ENCODE data around the gene TENM3. TPM values are rescaled to one million over a fixed set of nuclear protein-coding genes. Genes with fewer than 3 reads are reported as not detected.

Gene TENM3
- total and polyA plus RNA-seq, 9 donors = 11.0 to 32.9 (median 23.2) TPM

DNA sequence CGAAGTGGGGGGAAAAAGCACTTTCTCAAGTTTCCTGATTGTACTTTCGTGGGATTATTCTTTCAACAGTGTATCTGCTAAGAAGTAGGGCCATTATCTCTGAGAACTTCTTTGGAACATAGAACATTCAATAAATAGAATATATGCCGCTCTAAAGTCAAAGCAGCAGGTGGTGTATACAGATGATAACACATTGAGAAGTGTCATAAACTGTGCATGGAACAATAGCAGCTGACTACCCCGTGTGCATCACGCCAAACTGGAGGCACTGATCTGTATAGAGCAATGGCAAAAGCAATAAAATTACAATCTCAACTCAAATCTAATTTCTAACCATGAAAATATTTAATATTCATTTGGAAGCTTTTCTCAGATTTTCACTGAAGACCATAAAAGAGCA lies 498.7 kb downstream of the TENM3 start:
- H3K27ac ChIP-seq (ENCODE audit: low read length) = no peak overlapping the region
- no peak overlapping the region for H3K4me3 ChIP-seq (ENCODE audit: low read length)
- H3K36me3 ChIP-seq (ENCODE audit: control insufficient read depth, insufficient read depth, low read length) = no peaks in the 10 kb centered on the region
- no peaks in the 10 kb centered on the region for H3K27me3 ChIP-seq (ENCODE audit: control insufficient read depth, insufficient read depth, low read length)
- no peak for DNase-seq
- no peaks in the 10 kb centered on the region for H3K4me1 ChIP-seq (ENCODE audit: control insufficient read depth, insufficient read depth, low read length)
- peaks cover 2% of the 10 kb centered on the region for H3K9me3 ChIP-seq (replicated peaks; ENCODE audit: control insufficient read depth, low read depth, low read length)
- WGBS (ENCODE audit: insufficient coverage) = no CpG with 5 or more reads among the region's 5 CpGs

DNA sequence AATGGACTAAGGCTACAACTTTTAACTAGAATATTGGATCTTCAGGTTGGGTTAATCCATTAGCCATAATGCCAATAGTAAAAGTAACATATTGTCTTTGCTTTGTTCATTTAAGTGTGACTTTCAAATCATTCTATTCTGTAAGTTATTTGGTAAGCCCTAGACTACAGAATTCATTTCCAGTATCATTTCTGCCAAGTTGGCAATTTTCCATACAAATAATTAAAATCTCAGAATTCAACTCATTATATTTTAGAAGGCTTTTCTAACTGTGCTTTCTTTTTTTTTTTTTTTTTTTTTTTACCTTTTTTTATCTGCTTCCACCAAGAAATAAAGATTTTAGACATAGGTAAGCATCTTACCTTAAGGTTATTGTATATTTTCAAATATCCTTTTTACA lies 500.6 kb downstream of the TENM3 start:
- no peaks in the 10 kb centered on the region for H3K36me3 ChIP-seq (ENCODE audit: control insufficient read depth, insufficient read depth, low read length)
- peaks cover 2% of the 10 kb centered on the region for H3K9me3 ChIP-seq (replicated peaks; ENCODE audit: control insufficient read depth, low read depth, low read length)
- no peak overlapping the region for H3K4me3 ChIP-seq (ENCODE audit: low read length)
- no peak overlapping the region for H3K27ac ChIP-seq (ENCODE audit: low read length)
- DNase-seq = no peak
- no peaks in the 10 kb centered on the region for H3K4me1 ChIP-seq (ENCODE audit: control insufficient read depth, insufficient read depth, low read length)
- no peaks in the 10 kb centered on the region for H3K27me3 ChIP-seq (ENCODE audit: control insufficient read depth, insufficient read depth, low read length)

DNA sequence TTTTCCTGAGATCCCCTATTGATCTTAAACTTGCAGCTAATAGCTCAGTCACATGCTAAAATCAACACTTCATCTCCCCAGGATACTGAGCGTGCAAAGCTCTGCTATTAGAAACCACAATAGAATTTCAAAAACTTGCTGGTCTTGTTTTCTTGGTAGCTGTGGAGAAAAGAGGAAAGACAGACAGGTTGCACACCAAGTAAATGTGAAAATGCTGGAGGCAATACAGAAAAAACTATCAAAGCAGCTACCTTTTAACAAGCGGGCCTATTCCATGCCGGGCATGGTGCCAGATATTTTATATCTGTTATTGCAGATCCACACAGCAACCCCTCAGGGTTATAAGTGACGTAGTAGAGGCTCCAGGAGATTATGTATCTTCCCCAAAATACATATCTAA lies 502.0 kb downstream of the TENM3 start:
- H3K9me3 ChIP-seq (replicated peaks; ENCODE audit: control insufficient read depth, low read depth, low read length) = peaks cover 2% of the 10 kb centered on the region
- WGBS (ENCODE audit: insufficient coverage) = no CpG with 5 or more reads among the region's 4 CpGs
- peak; percentile 11 for DNase-seq
- H3K4me1 ChIP-seq (ENCODE audit: control insufficient read depth, insufficient read depth, low read length) = no peaks in the 10 kb centered on the region
- H3K4me3 ChIP-seq (ENCODE audit: low read length) = no peak overlapping the region
- H3K36me3 ChIP-seq (ENCODE audit: control insufficient read depth, insufficient read depth, low read length) = no peaks in the 10 kb centered on the region
- H3K27ac ChIP-seq (ENCODE audit: low read length) = no peak overlapping the region
- no peaks in the 10 kb centered on the region for H3K27me3 ChIP-seq (ENCODE audit: control insufficient read depth, insufficient read depth, low read length)

DNA sequence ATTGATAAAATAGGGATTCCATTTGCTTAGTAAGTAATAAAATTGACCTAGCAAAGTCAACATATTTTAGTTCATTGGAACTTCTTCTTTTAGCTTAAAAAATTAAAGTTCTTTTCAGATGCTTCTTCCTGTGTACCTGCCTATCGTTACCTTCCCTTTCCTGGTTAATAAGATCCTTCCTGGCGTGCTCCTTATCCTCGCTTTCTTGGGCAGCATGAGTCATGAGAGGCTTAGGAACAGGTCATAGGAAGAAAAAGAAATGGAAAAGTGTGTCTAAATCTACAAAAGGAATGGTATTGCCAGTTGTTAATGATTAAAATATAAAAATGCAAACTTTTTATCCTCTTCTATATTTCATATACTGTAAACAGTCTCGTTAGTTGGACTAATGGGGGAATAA lies 503.7 kb downstream of the TENM3 start:
- H3K36me3 ChIP-seq (ENCODE audit: control insufficient read depth, insufficient read depth, low read length) = no peaks in the 10 kb centered on the region
- H3K27me3 ChIP-seq (ENCODE audit: control insufficient read depth, insufficient read depth, low read length) = no peaks in the 10 kb centered on the region
- H3K27ac ChIP-seq (ENCODE audit: low read length) = no peak overlapping the region
- peaks cover 2% of the 10 kb centered on the region for H3K9me3 ChIP-seq (replicated peaks; ENCODE audit: control insufficient read depth, low read depth, low read length)
- no CpG with 5 or more reads among the region's 4 CpGs for WGBS (ENCODE audit: insufficient coverage)
- H3K4me3 ChIP-seq (ENCODE audit: low read length) = no peak overlapping the region
- DNase-seq = no peak
- no peaks in the 10 kb centered on the region for H3K4me1 ChIP-seq (ENCODE audit: control insufficient read depth, insufficient read depth, low read length)

DNA sequence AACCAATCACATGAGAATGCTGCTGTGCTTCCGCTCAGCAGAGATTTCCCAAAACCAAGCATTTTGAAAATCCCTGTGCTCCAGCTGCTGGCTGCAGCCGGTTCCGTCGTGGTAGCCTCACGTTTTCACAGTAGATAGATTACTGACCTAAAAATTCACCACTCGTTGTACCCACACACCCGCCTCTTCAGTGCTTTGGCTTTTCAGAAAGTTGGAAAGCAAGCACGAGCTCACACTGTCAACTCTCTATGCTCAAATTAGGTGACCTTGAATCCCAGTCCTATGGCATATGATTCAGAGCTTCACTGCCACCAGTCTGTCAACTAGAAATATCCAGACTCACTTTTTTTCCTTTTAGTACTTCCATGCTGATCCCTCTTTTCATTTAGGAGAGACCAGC lies 505.1 kb downstream of the TENM3 start:
- Histone ChIP-seq H3K27ac (ENCODE audit: low read length) (no peak overlapping the region), H3K4me3 (ENCODE audit: low read length) (no peak overlapping the region), H3K27me3 (ENCODE audit: control insufficient read depth, insufficient read depth, low read length) (no peaks in the 10 kb centered on the region), H3K36me3 (ENCODE audit: control insufficient read depth, insufficient read depth, low read length) (no peaks in the 10 kb centered on the region), H3K9me3 (replicated peaks; ENCODE audit: control insufficient read depth, low read depth, low read length) (peaks cover 2% of the 10 kb centered on the region), H3K4me1 (ENCODE audit: control insufficient read depth, insufficient read depth, low read length) (no peaks in the 10 kb centered on the region)
- WGBS (ENCODE audit: insufficient coverage) = 61% methylated on average over 8 of the region's 8 CpGs
- no peak for DNase-seq

DNA sequence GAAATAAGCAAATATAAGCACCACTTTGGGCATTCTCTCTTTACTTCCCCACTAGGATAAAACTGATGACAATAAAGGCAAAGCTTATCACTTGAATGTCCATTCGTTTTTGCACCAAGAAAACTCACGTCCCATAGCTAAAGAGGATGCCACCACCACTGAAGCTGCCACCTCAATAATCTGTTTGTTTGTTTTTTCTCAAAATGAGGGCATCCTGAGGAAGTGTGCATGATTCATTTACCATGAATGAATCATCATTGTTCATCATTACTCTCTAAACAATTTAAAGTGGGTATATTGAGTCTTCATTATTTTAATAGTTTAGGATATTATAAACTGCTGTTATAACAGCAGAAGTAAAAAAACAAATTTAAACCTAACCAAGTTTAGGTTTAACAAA lies 505.7 kb downstream of the TENM3 start:
- Histone ChIP-seq H3K27me3 (ENCODE audit: control insufficient read depth, insufficient read depth, low read length) (no peaks in the 10 kb centered on the region), H3K36me3 (ENCODE audit: control insufficient read depth, insufficient read depth, low read length) (no peaks in the 10 kb centered on the region), H3K4me1 (ENCODE audit: control insufficient read depth, insufficient read depth, low read length) (no peaks in the 10 kb centered on the region), H3K4me3 (ENCODE audit: low read length) (no peak overlapping the region), H3K9me3 (replicated peaks; ENCODE audit: control insufficient read depth, low read depth, low read length) (peaks cover 2% of the 10 kb centered on the region), H3K27ac (ENCODE audit: low read length) (no peak overlapping the region)
- no CpG with 5 or more reads among the region's 2 CpGs for WGBS (ENCODE audit: insufficient coverage)
- no peak for DNase-seq

DNA sequence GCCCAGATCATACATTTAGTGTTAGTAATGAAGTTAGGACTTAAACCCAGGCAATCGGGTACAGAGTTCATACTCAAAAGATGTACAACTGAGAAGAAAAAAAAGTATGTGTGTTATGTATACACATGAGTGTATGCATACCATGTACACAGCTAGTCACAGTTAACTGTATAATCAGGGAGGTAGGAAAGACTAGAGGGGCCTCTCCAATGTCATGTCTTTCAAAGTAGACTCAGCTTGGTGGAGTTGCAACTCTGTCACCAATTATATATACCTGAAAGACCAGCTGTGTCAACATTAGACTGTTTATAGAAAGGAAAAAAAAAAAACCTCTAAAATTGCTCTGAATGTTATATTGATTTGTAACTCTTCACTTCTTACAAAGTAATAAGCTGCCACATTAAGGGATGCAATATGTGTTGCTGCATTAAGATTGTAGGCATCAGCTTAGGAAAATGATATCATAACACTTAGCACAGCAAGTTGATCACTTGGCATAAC lies 506.5 kb downstream of the TENM3 start:
- H3K36me3 ChIP-seq (ENCODE audit: control insufficient read depth, insufficient read depth, low read length) = peaks cover 5% of the 10 kb centered on the region
- no peak overlapping the region for H3K4me3 ChIP-seq (ENCODE audit: low read length)
- WGBS (ENCODE audit: insufficient coverage) = no CpG with 5 or more reads among the region's 1 CpG
- no peak overlapping the region for H3K27ac ChIP-seq (ENCODE audit: low read length)
- H3K4me1 ChIP-seq (ENCODE audit: control insufficient read depth, insufficient read depth, low read length) = no peaks in the 10 kb centered on the region
- DNase-seq = no peak
- H3K27me3 ChIP-seq (ENCODE audit: control insufficient read depth, insufficient read depth, low read length) = no peaks in the 10 kb centered on the region
- peaks cover 2% of the 10 kb centered on the region for H3K9me3 ChIP-seq (replicated peaks; ENCODE audit: control insufficient read depth, low read depth, low read length)

DNA sequence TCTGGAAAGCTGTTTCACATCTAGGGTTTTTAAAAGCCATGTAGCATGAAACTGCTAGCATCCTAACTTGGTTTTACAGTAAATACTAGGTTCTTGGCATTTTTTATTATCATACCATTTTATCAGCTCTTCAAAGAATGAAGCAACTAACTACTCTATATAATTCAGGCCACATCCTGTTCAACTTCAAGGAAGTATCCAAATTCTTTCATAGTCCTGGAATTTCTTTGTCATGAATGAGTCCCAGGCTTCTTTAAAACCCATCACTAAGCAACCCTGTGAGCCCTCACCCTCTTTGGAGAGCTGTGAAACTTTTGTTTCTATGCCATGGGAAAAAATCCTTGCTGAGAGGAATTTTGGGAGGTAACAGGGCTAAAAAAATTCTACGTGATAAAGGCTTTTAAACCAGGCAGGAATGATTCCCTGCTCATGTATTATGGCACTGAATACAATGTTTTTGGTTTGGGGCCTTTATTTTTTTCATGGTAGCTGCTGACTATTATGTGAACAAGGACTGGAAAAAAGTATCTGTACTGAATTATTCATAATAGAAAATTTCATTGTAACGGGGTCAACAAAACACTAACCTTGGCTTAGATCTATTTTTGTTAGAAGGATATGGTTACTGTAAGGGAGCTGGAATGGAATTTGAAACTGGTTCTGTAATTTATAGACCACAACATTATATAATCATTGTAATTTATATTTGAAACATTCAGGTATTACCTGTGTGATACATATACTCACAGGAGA lies 509.1 kb downstream of the TENM3 start:
- H3K9me3 ChIP-seq (replicated peaks; ENCODE audit: control insufficient read depth, low read depth, low read length) = no peaks in the 10 kb centered on the region
- H3K27ac ChIP-seq (ENCODE audit: low read length) = no peak overlapping the region
- H3K27me3 ChIP-seq (ENCODE audit: control insufficient read depth, insufficient read depth, low read length) = no peaks in the 10 kb centered on the region
- 60% methylated on average over 1 of the region's 2 CpGs for WGBS (ENCODE audit: insufficient coverage)
- no peak overlapping the region for H3K4me3 ChIP-seq (ENCODE audit: low read length)
- H3K36me3 ChIP-seq (ENCODE audit: control insufficient read depth, insufficient read depth, low read length) = peaks cover 9% of the 10 kb centered on the region
- no peaks in the 10 kb centered on the region for H3K4me1 ChIP-seq (ENCODE audit: control insufficient read depth, insufficient read depth, low read length)
- peak; percentile 8 for DNase-seq

DNA sequence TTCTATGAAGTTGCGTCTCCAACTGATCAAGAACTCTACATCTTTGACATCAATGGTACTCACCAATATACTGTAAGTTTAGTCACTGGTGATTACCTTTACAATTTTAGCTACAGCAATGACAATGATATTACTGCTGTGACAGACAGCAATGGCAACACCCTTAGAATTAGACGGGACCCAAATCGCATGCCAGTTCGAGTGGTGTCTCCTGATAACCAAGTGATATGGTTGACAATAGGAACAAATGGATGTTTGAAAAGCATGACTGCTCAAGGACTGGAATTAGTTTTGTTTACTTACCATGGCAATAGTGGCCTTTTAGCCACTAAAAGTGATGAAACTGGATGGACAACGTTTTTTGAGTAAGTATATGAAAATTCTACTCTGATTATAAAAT lies 511.7 kb downstream of the TENM3 start:
- Histone ChIP-seq H3K27ac (ENCODE audit: low read length) (no peak overlapping the region), H3K4me1 (ENCODE audit: control insufficient read depth, insufficient read depth, low read length) (no peaks in the 10 kb centered on the region), H3K36me3 (ENCODE audit: control insufficient read depth, insufficient read depth, low read length) (peaks cover 9% of the 10 kb centered on the region), H3K9me3 (replicated peaks; ENCODE audit: control insufficient read depth, low read depth, low read length) (no peaks in the 10 kb centered on the region), H3K4me3 (ENCODE audit: low read length) (no peak overlapping the region), H3K27me3 (ENCODE audit: control insufficient read depth, insufficient read depth, low read length) (no peaks in the 10 kb centered on the region)
- 97% methylated on average over 3 of the region's 5 CpGs for WGBS (ENCODE audit: insufficient coverage)
- no peak for DNase-seq

DNA sequence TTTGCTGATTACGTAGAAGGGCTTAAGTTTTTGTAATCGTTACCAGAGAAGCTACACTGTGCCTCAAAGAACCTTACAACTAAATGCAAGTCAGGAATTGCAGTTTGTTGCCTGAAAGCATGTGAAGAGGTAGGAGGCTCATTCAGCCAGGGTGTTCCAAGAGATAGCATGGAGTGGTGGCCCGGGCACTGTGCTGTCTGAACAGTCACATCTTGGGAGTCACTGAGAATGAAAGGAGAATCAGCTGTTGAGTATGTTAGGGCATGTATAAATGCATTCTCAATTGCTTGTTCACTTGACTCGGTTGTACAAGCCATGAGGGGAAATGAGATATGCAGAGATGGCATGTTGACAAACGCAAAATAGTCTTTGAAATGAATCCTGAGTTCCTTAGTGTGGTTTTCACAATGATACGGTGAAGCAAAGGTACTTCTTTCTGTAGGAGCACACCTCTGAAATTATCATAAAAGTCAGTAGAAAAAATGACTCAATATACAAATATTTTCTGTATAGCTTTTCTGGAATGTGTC lies 513.0 kb downstream of the TENM3 start:
- Histone ChIP-seq H3K27ac (ENCODE audit: low read length) (no peak overlapping the region), H3K9me3 (replicated peaks; ENCODE audit: control insufficient read depth, low read depth, low read length) (no peaks in the 10 kb centered on the region), H3K4me3 (ENCODE audit: low read length) (no peak overlapping the region), H3K36me3 (ENCODE audit: control insufficient read depth, insufficient read depth, low read length) (peaks cover 9% of the 10 kb centered on the region), H3K4me1 (ENCODE audit: control insufficient read depth, insufficient read depth, low read length) (no peaks in the 10 kb centered on the region), H3K27me3 (ENCODE audit: control insufficient read depth, insufficient read depth, low read length) (no peaks in the 10 kb centered on the region)
- 74% methylated on average over 2 of the region's 6 CpGs for WGBS (ENCODE audit: insufficient coverage)
- no peak for DNase-seq

Measured in muscle of leg (tissue), 11 donors.